CD14-positive monocyte (primary cell): ENCODE data around the gene MOB3A. TPM values are rescaled to one million over a fixed set of nuclear protein-coding genes. Genes with fewer than 3 reads are reported as not detected.

ENCODE experiments used
- DNase-seq, 3 donors: peaks; one replicate each; pipeline ENCODE4 v3.0.0-alpha.2; 2011 to 2022
- H2AFZ ChIP-seq: 2 replicates; pipeline ENCODE4 v1.6.0; 2012; ENCODE audit warnings: mild to moderate bottlenecking, low read depth, low read length, inconsistent platforms; ENCODE audit not compliant: insufficient read depth, poor library complexity, severe bottlenecking
- H3K27ac ChIP-seq, 2 donors: 1 replicate in 1 of 2; 2 replicates in 1 of 2; pipeline ENCODE4 v1.5.1; 2012 to 2013; ENCODE audit warnings: low read length in 2 of 2, control low read depth in 1 of 2, inconsistent platforms in 1 of 2, low read depth in 1 of 2, mild to moderate bottlenecking in 1 of 2
- H3K27me3 ChIP-seq, 2 donors: one replicate each; pipeline versions ENCODE4 v1.6.0 to v1.6.1; 2011 to 2013; ENCODE audit warnings: low read length in 2 of 2; ENCODE audit not compliant: control insufficient read depth in 2 of 2, insufficient read depth in 2 of 2
- H3K36me3 ChIP-seq, 2 donors: replicated peaks in 1 of 2; 1 replicate in 1 of 2; 2 replicates in 1 of 2; pipeline versions ENCODE4 v1.5.1 to v1.6.1; 2012 to 2013; ENCODE audit warnings: low read length in 2 of 2, control low read depth in 1 of 2, inconsistent platforms in 1 of 2, mild to moderate bottlenecking in 1 of 2; ENCODE audit not compliant: insufficient read depth in 2 of 2, control insufficient read depth in 1 of 2
- H3K4me1 ChIP-seq, 2 donors: 1 replicate in 1 of 2; 2 replicates in 1 of 2; pipeline versions ENCODE4 v1.5.1 to v1.6.1; 2012 to 2013; ENCODE audit warnings: low read length in 2 of 2, control low read depth in 1 of 2, inconsistent platforms in 1 of 2, mild to moderate bottlenecking in 1 of 2, moderate library complexity in 1 of 2; ENCODE audit not compliant: insufficient read depth in 2 of 2, control insufficient read depth in 1 of 2
- H3K4me2 ChIP-seq: replicated peaks from 2 replicates; pipeline ENCODE3; 2012; ENCODE audit warnings: low read length, moderate library complexity, mild to moderate bottlenecking; ENCODE audit not compliant: poor library complexity, severe bottlenecking; ENCODE audit errors: extremely low read depth
- H3K4me3 ChIP-seq, 3 experiments: fragments of 200-600 bp in 1 of 3; sonication (generic) in 1 of 3; replicated peaks in 1 of 3; 1 replicate in 2 of 3; 2 replicates in 1 of 3; pipeline ENCODE4 v1.5.1; 2011 to 2013; ENCODE audit warnings: low read length in 3 of 3, mild to moderate bottlenecking in 3 of 3, control low read depth in 2 of 3, low read depth in 2 of 3, inconsistent platforms in 1 of 3, moderate library complexity in 1 of 3
- H3K79me2 ChIP-seq: 2 replicates; pipeline ENCODE4 v1.6.0; 2012; ENCODE audit warnings: mild to moderate bottlenecking, control low read depth, inconsistent platforms, low read length, moderate library complexity; ENCODE audit not compliant: insufficient read depth
- H3K9ac ChIP-seq: 2 replicates; pipeline ENCODE4 v1.6.0; 2017; ENCODE audit warnings: low read length, mild to moderate bottlenecking; ENCODE audit not compliant: insufficient read depth, poor library complexity, severe bottlenecking
- H3K9me3 ChIP-seq, 2 donors: replicated peaks in 1 of 2; 1 replicate in 1 of 2; 2 replicates in 1 of 2; pipeline versions ENCODE4 v1.5.1 to v1.6.1; 2012 to 2013; ENCODE audit warnings: low read length in 2 of 2, control low read depth in 1 of 2; ENCODE audit not compliant: control insufficient read depth in 1 of 2, insufficient read depth in 1 of 2
- H4K20me1 ChIP-seq: 2 replicates; pipeline ENCODE4 v1.6.0; 2012; ENCODE audit warnings: mild to moderate bottlenecking, low read length, control low read depth, moderate library complexity; ENCODE audit not compliant: insufficient read depth
- H3K27ac Mint-ChIP-seq, 7 donors: one replicate each; pipeline ENCODE4 v1.8.0; 2020; ENCODE audit warnings: mild to moderate bottlenecking in 7 of 7, mixed read lengths in 7 of 7, moderate library complexity in 6 of 7, inconsistent platforms in 2 of 7
- H3K27me3 Mint-ChIP-seq, 3 donors: one replicate each; pipeline ENCODE4 v1.8.0; 2021 to 2022; ENCODE audit warnings: low read depth in 3 of 3, mild to moderate bottlenecking in 3 of 3, mixed read lengths in 3 of 3, moderate library complexity in 3 of 3, inconsistent platforms in 1 of 3
- H3K36me3 Mint-ChIP-seq, 2 donors: one replicate each; pipeline ENCODE4 v1.8.0; 2020; ENCODE audit warnings: mixed read lengths in 2 of 2, inconsistent platforms in 1 of 2, mild to moderate bottlenecking in 1 of 2
- H3K4me1 Mint-ChIP-seq: one replicate; pipeline ENCODE4 v1.8.0; 2020; ENCODE audit warnings: mild to moderate bottlenecking, mixed read lengths
- H3K4me3 Mint-ChIP-seq, 2 donors: one replicate each; pipeline ENCODE4 v1.8.0; 2020; ENCODE audit warnings: mild to moderate bottlenecking in 2 of 2, mixed read lengths in 2 of 2, moderate library complexity in 1 of 2
- H3K9me3 Mint-ChIP-seq, 7 donors: one replicate each; pipeline ENCODE4 v1.8.0; 2020 to 2022; ENCODE audit warnings: mixed read lengths in 7 of 7, mild to moderate bottlenecking in 6 of 7, moderate library complexity in 6 of 7, inconsistent platforms in 2 of 7
- WGBS: methylation state at CpG from one replicate; pipeline ENCODE4 v1.1.5; 2013; ENCODE audit warnings: missing lambda C conversion rate; ENCODE audit not compliant: insufficient coverage; 5-methylcytosine and 5-hydroxymethylcytosine counted together
- intact Hi-C, 2 donors: fragments of 100-400 bp; cut with micrococcal nuclease; formaldehyde crosslinking; loops; one replicate each; pipeline versions ENCODE4 v1.15.0 to v1.15.1; 2023
- polyA plus RNA-seq, 3 donors: library from polyadenylated mRNA; depleted of rRNA in 1 of 3; unstranded in 2 of 3; stranded (reverse) in 1 of 3; fragments of 300-500 nt in 2 of 3; fragments of >200 nt in 1 of 3; fragmentation: Illumina TruSeq in 2 of 3; gene quantifications; 1 replicate in 2 of 3; 2 replicates in 1 of 3; pipeline ENCODE4 v1.2.3, GENCODE V29; 2012 to 2021
- TF ChIP-seq, protein P1 (sequence below): fragments of 200-600 bp; IDR thresholded peaks from one replicate; pipeline ENCODE4 v1.8.0; 2022; ENCODE audit warnings: antibody characterized with exemption, mild to moderate bottlenecking

Gene MOB3A
- polyA plus RNA-seq, 3 donors, result 60.5 to 179 (median 96.3) TPM

DNA sequence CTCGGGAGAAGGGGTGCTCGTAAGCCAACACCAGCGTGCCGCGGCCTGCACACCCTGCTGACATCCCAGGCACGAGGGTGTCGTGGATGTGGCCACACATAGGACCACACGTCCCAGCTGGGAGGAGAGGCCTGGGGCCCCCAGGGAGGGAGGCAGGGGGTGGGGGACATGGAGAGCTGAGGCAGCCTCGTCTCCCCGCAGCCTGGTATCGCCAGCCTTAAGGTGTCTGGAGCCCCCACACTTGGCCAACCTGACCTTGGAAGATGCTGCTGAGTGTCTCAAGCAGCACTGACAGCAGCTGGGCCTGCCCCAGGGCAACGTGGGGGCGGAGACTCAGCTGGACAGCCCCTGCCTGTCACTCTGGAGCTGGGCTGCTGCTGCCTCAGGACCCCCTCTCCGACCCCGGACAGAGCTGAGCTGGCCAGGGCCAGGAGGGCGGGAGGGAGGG, 3.0 kb upstream of the MOB3A start:
- no peak overlapping the region for H2AFZ ChIP-seq
- peaks cover 18 to 25% of the 10 kb centered on the region in 2 donors for H3K4me1 ChIP-seq
- WGBS, result 89% methylated on average over 13 of the region's 16 CpGs
- no peak overlapping the region for H3K4me3 Mint-ChIP-seq
- peaks cover 0 to 6% (median 0%) of the 10 kb centered on the region in 7 donors for H3K9me3 Mint-ChIP-seq
- TF ChIP-seq, protein P1, sequence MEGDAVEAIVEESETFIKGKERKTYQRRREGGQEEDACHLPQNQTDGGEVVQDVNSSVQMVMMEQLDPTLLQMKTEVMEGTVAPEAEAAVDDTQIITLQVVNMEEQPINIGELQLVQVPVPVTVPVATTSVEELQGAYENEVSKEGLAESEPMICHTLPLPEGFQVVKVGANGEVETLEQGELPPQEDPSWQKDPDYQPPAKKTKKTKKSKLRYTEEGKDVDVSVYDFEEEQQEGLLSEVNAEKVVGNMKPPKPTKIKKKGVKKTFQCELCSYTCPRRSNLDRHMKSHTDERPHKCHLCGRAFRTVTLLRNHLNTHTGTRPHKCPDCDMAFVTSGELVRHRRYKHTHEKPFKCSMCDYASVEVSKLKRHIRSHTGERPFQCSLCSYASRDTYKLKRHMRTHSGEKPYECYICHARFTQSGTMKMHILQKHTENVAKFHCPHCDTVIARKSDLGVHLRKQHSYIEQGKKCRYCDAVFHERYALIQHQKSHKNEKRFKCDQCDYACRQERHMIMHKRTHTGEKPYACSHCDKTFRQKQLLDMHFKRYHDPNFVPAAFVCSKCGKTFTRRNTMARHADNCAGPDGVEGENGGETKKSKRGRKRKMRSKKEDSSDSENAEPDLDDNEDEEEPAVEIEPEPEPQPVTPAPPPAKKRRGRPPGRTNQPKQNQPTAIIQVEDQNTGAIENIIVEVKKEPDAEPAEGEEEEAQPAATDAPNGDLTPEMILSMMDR, result no peak
- no peak overlapping the region for H3K4me2 ChIP-seq
- no peak overlapping the region for H3K27ac ChIP-seq
- no peak for DNase-seq
- H3K27me3 Mint-ChIP-seq, result peaks cover 0 to 4% (median 0%) of the 10 kb centered on the region in 3 donors
- H3K9me3 ChIP-seq, result no peaks in the 10 kb centered on the region
- H3K4me3 ChIP-seq, result no peak overlapping the region
- no peak overlapping the region for H3K9ac ChIP-seq
- H3K36me3 ChIP-seq, result peaks cover 37 to 43% of the 10 kb centered on the region in 2 donors
- peaks cover 34 to 54% of the 10 kb centered on the region in 2 donors for H3K36me3 Mint-ChIP-seq
- peaks cover 34% of the 10 kb centered on the region for H3K79me2 ChIP-seq
- peaks cover 58% of the 10 kb centered on the region for H4K20me1 ChIP-seq
- H3K4me1 Mint-ChIP-seq, result peaks cover 18% of the 10 kb centered on the region
- no peak overlapping the region for H3K27ac Mint-ChIP-seq
- intact Hi-C loops, result loop anchor here (5.0 kb wide), 2 partner anchors 37 to 53 kb away; partner anchors contain the start of gene AP3D1 (in 1 of the 2)
- no peaks in the 10 kb centered on the region for H3K27me3 ChIP-seq

GRCh38 chr19:2097886-2098327, 1.8 kb upstream of the MOB3A start:
- Histone ChIP-seq H3K4me1 (peaks cover 30 to 37% of the 10 kb centered on the region in 2 donors), H3K9me3 (no peaks in the 10 kb centered on the region), H3K36me3 (peaks cover 33 to 39% of the 10 kb centered on the region in 2 donors), H3K27ac (no peak overlapping the region), H3K4me3 (peak overlapping the region in 1 of 3 experiments; percentile 70), H2AFZ (no peak overlapping the region), H3K27me3 (no peaks in the 10 kb centered on the region), H3K9ac (no peak overlapping the region), H4K20me1 (peaks cover 46% of the 10 kb centered on the region), H3K79me2 (peaks cover 34% of the 10 kb centered on the region), H3K4me2 (peak overlapping the region; percentile 82)
- peaks cover 28% of the 10 kb centered on the region for H3K4me1 Mint-ChIP-seq
- intact Hi-C loops, result loop anchor here (2.0 to 5.0 kb wide), 4 partner anchors 36 to 79 kb away; partner anchors contain the start of gene AP3D1 (in 2 of the 2)
- 82% methylated on average over 16 of the region's 23 CpGs for WGBS
- H3K4me3 Mint-ChIP-seq, result no peak overlapping the region
- peaks cover 0 to 3% (median 0%) of the 10 kb centered on the region in 7 donors for H3K9me3 Mint-ChIP-seq
- peak overlapping the region in 1 of 7 donors; percentile 8 for H3K27ac Mint-ChIP-seq
- DNase-seq, result no peak
- peaks cover 34 to 54% of the 10 kb centered on the region in 2 donors for H3K36me3 Mint-ChIP-seq
- peaks cover 0 to 4% (median 0%) of the 10 kb centered on the region in 3 donors for H3K27me3 Mint-ChIP-seq
- TF ChIP-seq, protein P1, result no peak
